Neural progenitor cell (in vitro differentiated cells): ENCODE data around the gene WDR27.

Experiments used
- EZH2 ChIP-seq: fragments of 200-600 bp; sonication (generic); IDR thresholded peaks from 2 replicates; pipeline ENCODE4 v1.6.1; 2017; ENCODE audit warnings: antibody characterized with exemption, mild to moderate bottlenecking, moderate library complexity
- EZH2phosphoT487 ChIP-seq: fragments of 200-600 bp; sonication (generic); IDR thresholded peaks from 2 replicates; pipeline ENCODE4 v1.6.1; 2017; ENCODE audit warnings: antibody characterized with exemption
- TF ChIP-seq, protein P1 (sequence below): fragments of 200-600 bp; sonication (generic); IDR thresholded peaks from 2 replicates; pipeline ENCODE4 v1.5.1; 2017; ENCODE audit warnings: antibody characterized with exemption, mild to moderate bottlenecking

DNA sequence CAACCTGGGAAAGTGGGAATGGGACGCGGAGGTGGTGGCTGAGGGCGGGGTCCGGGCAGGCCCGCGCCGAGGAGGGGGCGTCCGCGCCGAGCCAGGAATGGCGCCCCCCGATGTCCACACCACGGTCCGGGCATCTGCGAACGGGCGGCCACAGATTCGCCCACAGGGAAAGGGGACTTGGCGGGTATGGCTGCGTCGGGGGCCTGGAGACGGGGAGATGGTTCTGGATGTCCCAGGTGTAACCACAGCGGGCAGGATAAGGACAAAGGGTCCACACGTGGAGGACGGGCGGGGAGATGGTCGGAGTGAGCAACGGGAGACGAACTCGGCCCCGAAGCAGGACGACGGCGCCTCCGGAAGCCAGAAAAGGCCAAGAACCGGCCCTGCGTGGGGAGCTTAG lies 124.6 kb downstream of the WDR27 start:
- TF ChIP-seq, protein P1, sequence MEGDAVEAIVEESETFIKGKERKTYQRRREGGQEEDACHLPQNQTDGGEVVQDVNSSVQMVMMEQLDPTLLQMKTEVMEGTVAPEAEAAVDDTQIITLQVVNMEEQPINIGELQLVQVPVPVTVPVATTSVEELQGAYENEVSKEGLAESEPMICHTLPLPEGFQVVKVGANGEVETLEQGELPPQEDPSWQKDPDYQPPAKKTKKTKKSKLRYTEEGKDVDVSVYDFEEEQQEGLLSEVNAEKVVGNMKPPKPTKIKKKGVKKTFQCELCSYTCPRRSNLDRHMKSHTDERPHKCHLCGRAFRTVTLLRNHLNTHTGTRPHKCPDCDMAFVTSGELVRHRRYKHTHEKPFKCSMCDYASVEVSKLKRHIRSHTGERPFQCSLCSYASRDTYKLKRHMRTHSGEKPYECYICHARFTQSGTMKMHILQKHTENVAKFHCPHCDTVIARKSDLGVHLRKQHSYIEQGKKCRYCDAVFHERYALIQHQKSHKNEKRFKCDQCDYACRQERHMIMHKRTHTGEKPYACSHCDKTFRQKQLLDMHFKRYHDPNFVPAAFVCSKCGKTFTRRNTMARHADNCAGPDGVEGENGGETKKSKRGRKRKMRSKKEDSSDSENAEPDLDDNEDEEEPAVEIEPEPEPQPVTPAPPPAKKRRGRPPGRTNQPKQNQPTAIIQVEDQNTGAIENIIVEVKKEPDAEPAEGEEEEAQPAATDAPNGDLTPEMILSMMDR = no peak
- TF ChIP-seq EZH2 (no peak), EZH2phosphoT487 (no peak)
